Measurements from ENCODE around the gene ZNF540. TPM values are rescaled to one million over a fixed set of nuclear protein-coding genes. Genes with fewer than 3 reads are reported as not detected.

Gene ZNF540
- polyA plus RNA-seq, 1 donor (not counting 4 experiments of a cell fraction or from before 2014, with no cell fraction given) = 0.35 TPM

DNA sequence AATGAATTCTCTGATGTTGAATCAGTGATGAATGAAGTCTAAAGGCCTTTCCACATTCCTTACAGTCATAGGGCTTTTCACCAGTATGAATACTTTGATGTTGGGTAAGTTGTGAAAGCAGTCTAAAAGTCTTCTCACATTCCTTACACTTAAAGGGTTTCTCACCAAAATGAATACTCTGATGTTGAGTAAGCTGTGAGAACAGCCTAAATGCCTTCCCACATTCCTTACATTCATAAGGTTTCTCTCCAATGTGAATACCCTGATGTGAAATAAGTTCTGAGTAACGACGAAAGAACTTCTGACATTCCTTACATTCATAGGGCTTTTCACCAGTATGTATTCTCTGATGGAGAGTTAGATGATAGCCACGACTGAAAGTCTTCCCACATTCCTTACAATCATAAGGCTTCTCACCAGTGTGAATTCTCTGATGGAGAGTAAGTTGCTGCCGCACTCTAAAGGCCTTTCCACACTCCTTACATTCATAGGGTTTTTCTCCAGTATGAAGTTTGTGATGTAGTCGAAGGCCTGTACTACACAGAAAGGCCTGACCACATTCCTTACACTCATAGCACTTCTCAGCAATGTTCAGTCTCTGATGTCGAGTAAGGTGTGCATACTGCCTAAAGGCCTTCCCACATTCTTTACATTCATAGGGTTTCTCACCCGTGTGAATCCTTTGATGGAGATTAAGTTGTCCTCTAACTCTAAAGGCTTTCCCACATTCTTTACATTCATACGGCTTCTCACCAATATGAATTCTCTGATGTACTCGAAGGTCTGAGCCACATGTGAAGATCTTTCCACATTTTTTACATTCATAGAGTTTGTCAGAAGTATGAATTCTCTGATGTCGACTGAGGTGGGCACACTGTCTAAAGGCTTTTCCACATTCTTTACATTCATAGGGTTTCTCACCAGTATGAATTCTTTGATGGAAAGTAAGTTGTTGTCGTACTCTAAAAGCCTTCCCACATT, 40.7 kb downstream of the ZNF540 start:
- Histone ChIP-seq H4K20me1 (ENCODE audit: control insufficient read depth, extremely low read depth, insufficient read depth, low read length) (no peaks in the 10 kb centered on the region), H3K4me2 (ENCODE audit: control insufficient read depth, extremely low read depth, insufficient read depth, low read depth, low read length) (no peak overlapping the region), H3K9ac (ENCODE audit: control insufficient read depth, extremely low read depth, insufficient read depth, low read length) (no peak overlapping the region), H3K4me3 (ENCODE audit: control insufficient read depth in 2 of 3, extremely low read depth in 1 of 3, insufficient read depth in 2 of 3, low read depth in 1 of 3, low read length in 3 of 3) (no peak overlapping the region), H2AFZ (ENCODE audit: control insufficient read depth, low read length) (no peak overlapping the region), H3K79me2 (ENCODE audit: control insufficient read depth, insufficient read depth, low read length) (no peaks in the 10 kb centered on the region), H3K9me1 (ENCODE audit: control insufficient read depth, extremely low read depth, insufficient read depth, low read length) (no peaks in the 10 kb centered on the region), H3K9me3 (ENCODE audit: control insufficient read depth, low read depth, low read length) (peaks cover 14% of the 10 kb centered on the region), H3K27me3 (ENCODE audit: control insufficient read depth, extremely low read depth, insufficient read depth, low read length) (no peaks in the 10 kb centered on the region), H3K36me3 (ENCODE audit: control insufficient read depth in 2 of 2, extremely low read depth in 1 of 2, insufficient read depth in 2 of 2, low read length in 2 of 2) (peaks cover 4 to 5% of the 10 kb centered on the region in 2 experiments), H3K4me1 (ENCODE audit: control insufficient read depth, extremely low read depth, insufficient read depth, low read length) (no peaks in the 10 kb centered on the region), H3K27ac (ENCODE audit: control insufficient read depth, insufficient read depth, low read length) (no peak overlapping the region)
- dilution Hi-C loops (cut with MboI; ENCODE audit: extremely low pct_ligation_motif_present, low sequenced_read_pairs) = no loop called here
- peak; percentile 26 for FAIRE-seq
- TF ChIP-seq, protein P1, sequence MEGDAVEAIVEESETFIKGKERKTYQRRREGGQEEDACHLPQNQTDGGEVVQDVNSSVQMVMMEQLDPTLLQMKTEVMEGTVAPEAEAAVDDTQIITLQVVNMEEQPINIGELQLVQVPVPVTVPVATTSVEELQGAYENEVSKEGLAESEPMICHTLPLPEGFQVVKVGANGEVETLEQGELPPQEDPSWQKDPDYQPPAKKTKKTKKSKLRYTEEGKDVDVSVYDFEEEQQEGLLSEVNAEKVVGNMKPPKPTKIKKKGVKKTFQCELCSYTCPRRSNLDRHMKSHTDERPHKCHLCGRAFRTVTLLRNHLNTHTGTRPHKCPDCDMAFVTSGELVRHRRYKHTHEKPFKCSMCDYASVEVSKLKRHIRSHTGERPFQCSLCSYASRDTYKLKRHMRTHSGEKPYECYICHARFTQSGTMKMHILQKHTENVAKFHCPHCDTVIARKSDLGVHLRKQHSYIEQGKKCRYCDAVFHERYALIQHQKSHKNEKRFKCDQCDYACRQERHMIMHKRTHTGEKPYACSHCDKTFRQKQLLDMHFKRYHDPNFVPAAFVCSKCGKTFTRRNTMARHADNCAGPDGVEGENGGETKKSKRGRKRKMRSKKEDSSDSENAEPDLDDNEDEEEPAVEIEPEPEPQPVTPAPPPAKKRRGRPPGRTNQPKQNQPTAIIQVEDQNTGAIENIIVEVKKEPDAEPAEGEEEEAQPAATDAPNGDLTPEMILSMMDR (optimal IDR thresholded peaks at IDR 0.05 in 1 of 3, IDR thresholded peaks at IDR 0.05 in 1 of 3, conservative IDR thresholded peaks at IDR 0.05 in 1 of 3; ENCODE audit: extremely low read depth in 1 of 3, insufficient read depth in 2 of 3, low read length in 3 of 3) = no peak
- no peak for TF ChIP-seq EZH2 (IDR thresholded peaks at IDR 0.05; ENCODE audit: low read length)
- no peak for DNase-seq (ENCODE audit: low read depth, low spot score)

DNA sequence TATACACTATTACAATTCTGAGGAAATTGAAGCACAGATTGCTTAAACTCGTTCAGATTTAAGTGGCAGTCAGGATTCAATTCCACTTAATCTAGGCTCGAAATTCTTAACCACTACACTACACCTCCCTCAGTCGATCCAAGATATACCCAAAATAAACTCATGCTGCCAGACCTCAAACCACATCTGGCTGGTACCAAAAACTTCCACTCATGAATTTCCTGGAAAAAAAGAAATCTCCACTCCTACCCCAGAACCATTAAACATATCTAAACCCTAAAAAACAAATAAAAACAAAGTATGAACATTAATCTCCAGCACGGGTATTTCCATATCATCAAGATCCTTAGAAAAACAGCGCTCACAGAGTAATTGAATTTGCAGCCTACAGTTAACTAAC, 59.4 kb downstream of the ZNF540 start:
- Histone ChIP-seq H3K4me3 (ENCODE audit: control insufficient read depth in 2 of 3, extremely low read depth in 1 of 3, insufficient read depth in 2 of 3, low read depth in 1 of 3, low read length in 3 of 3) (peak overlapping the region; percentile 75 to 93 (median 89)), H3K9me3 (ENCODE audit: control insufficient read depth, low read depth, low read length) (no peaks in the 10 kb centered on the region), H3K4me2 (ENCODE audit: control insufficient read depth, extremely low read depth, insufficient read depth, low read depth, low read length) (peak overlapping the region; percentile 95), H3K36me3 (ENCODE audit: control insufficient read depth in 2 of 2, extremely low read depth in 1 of 2, insufficient read depth in 2 of 2, low read length in 2 of 2) (no peaks in the 10 kb centered on the region), H3K9ac (ENCODE audit: control insufficient read depth, extremely low read depth, insufficient read depth, low read length) (peak overlapping the region; percentile 83), H3K9me1 (ENCODE audit: control insufficient read depth, extremely low read depth, insufficient read depth, low read length) (no peaks in the 10 kb centered on the region), H3K27ac (ENCODE audit: control insufficient read depth, insufficient read depth, low read length) (peak overlapping the region; percentile 76), H4K20me1 (ENCODE audit: control insufficient read depth, extremely low read depth, insufficient read depth, low read length) (no peaks in the 10 kb centered on the region), H3K27me3 (ENCODE audit: control insufficient read depth, extremely low read depth, insufficient read depth, low read length) (no peaks in the 10 kb centered on the region), H3K79me2 (ENCODE audit: control insufficient read depth, insufficient read depth, low read length) (peaks cover 23% of the 10 kb centered on the region), H3K4me1 (ENCODE audit: control insufficient read depth, extremely low read depth, insufficient read depth, low read length) (peaks cover 9% of the 10 kb centered on the region), H2AFZ (ENCODE audit: control insufficient read depth, low read length) (peak overlapping the region; percentile 98)
- no peak for FAIRE-seq
- no peak for DNase-seq (ENCODE audit: low read depth, low spot score)
- no peak for TF ChIP-seq EZH2 (IDR thresholded peaks at IDR 0.05; ENCODE audit: low read length)
- TF ChIP-seq, protein P1 (optimal IDR thresholded peaks at IDR 0.05 in 1 of 3, IDR thresholded peaks at IDR 0.05 in 1 of 3, conservative IDR thresholded peaks at IDR 0.05 in 1 of 3; ENCODE audit: extremely low read depth in 1 of 3, insufficient read depth in 2 of 3, low read length in 3 of 3) = no peak
- dilution Hi-C loops (cut with MboI; ENCODE audit: extremely low pct_ligation_motif_present, low sequenced_read_pairs) = no loop called here

Measured in keratinocyte (primary cell).